Measurements from ENCODE around the gene SFXN3. TPM values are rescaled to one million over a fixed set of nuclear protein-coding genes. Genes with fewer than 3 reads are reported as not detected.
A peak's percentile ranks its signal among the peaks of the same experiment; 100 is the strongest.

The SFXN3 gene
- total and polyA plus RNA-seq, 2 donors from 2014 or later: 23.3 to 51.6 TPM

- no peak overlapping the region for H3K9ac ChIP-seq (ENCODE audit: low read length in 3 of 3)
- no peaks in the 10 kb centered on the region for H3K27me3 ChIP-seq (ENCODE audit: control insufficient read depth, insufficient read depth, low read length)
- H3K4me3 ChIP-seq (ENCODE audit: low read length in 3 of 3): no peak overlapping the region
- peaks cover 0 to 27% (median 19%) of the 10 kb centered on the region in 3 donors for H3K36me3 ChIP-seq (ENCODE audit: control insufficient read depth in 2 of 3, insufficient read depth in 3 of 3, low read length in 3 of 3)
- no peaks in the 10 kb centered on the region for H3K9me3 ChIP-seq (ENCODE audit: control insufficient read depth in 2 of 3, insufficient read depth in 1 of 3, low read length in 3 of 3)
- DNase-seq: peak in 1 of 5 donors; percentile 42
- peaks cover 9 to 17% (median 12%) of the 10 kb centered on the region in 3 donors for H3K4me1 ChIP-seq (ENCODE audit: control insufficient read depth in 2 of 3, insufficient read depth in 2 of 3, low read depth in 1 of 3, low read length in 3 of 3)
- TF ChIP-seq, protein P1, sequence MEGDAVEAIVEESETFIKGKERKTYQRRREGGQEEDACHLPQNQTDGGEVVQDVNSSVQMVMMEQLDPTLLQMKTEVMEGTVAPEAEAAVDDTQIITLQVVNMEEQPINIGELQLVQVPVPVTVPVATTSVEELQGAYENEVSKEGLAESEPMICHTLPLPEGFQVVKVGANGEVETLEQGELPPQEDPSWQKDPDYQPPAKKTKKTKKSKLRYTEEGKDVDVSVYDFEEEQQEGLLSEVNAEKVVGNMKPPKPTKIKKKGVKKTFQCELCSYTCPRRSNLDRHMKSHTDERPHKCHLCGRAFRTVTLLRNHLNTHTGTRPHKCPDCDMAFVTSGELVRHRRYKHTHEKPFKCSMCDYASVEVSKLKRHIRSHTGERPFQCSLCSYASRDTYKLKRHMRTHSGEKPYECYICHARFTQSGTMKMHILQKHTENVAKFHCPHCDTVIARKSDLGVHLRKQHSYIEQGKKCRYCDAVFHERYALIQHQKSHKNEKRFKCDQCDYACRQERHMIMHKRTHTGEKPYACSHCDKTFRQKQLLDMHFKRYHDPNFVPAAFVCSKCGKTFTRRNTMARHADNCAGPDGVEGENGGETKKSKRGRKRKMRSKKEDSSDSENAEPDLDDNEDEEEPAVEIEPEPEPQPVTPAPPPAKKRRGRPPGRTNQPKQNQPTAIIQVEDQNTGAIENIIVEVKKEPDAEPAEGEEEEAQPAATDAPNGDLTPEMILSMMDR (IDR thresholded peaks at IDR 0.05; ENCODE audit: borderline replicate concordance, extremely low read depth, insufficient read depth): no peak
- intact Hi-C loops (cut with DNase I): no loop called here
- FAIRE-seq: no peak
- no peak overlapping the region for H3K27ac ChIP-seq (ENCODE audit: low read depth in 2 of 2, low read length in 2 of 2)
Measured at GRCh38 chr10:101038484-101038883, 7.5 kb downstream of the SFXN3 start.

- H3K4me1 ChIP-seq (ENCODE audit: control insufficient read depth in 2 of 3, insufficient read depth in 2 of 3, low read depth in 1 of 3, low read length in 3 of 3): peaks cover 9 to 13% (median 11%) of the 10 kb centered on the region in 3 donors
- peaks cover 0 to 27% (median 19%) of the 10 kb centered on the region in 3 donors for H3K36me3 ChIP-seq (ENCODE audit: control insufficient read depth in 2 of 3, insufficient read depth in 3 of 3, low read length in 3 of 3)
- H3K27ac ChIP-seq (ENCODE audit: low read depth in 2 of 2, low read length in 2 of 2): no peak overlapping the region
- intact Hi-C loops (cut with DNase I): no loop called here
- peak in 1 of 5 donors; percentile 7 for DNase-seq
- no peaks in the 10 kb centered on the region for H3K9me3 ChIP-seq (ENCODE audit: control insufficient read depth in 2 of 3, insufficient read depth in 1 of 3, low read length in 3 of 3)
- H3K9ac ChIP-seq (ENCODE audit: low read length in 3 of 3): no peak overlapping the region
- no peaks in the 10 kb centered on the region for H3K27me3 ChIP-seq (ENCODE audit: control insufficient read depth, insufficient read depth, low read length)
- H3K4me3 ChIP-seq (ENCODE audit: low read length in 3 of 3): no peak overlapping the region
- TF ChIP-seq, protein P1 (IDR thresholded peaks at IDR 0.05; ENCODE audit: borderline replicate concordance, extremely low read depth, insufficient read depth): no peak
- FAIRE-seq: no peak
Measured at GRCh38 chr10:101040061-101040460, 9.0 kb downstream of the SFXN3 start.

DNA sequence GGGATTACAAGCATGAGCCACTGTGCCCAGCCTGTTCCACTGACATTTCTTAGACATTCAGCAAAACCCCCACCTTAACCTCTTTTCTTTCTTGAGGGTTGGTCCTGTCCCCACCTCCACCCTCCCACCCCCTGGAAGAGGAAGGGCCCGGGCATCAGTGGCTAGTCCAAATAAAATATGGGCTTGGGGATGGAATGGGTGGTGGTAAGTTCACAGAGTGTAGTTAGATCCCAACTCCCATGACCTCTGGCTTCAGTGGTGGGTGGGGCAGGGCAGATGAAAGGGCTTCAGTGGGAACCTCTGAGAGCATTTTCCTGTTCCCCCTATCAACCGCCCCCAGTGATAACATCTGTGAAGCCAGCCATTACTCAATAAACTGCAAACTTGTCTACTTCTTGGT is 9.8 kb downstream of the SFXN3 start:
- Histone ChIP-seq H3K27ac (ENCODE audit: low read depth in 2 of 2, low read length in 2 of 2) (no peak overlapping the region), H3K9ac (ENCODE audit: low read length in 3 of 3) (no peak overlapping the region), H3K4me3 (ENCODE audit: low read length in 3 of 3) (no peak overlapping the region), H3K4me1 (ENCODE audit: control insufficient read depth in 2 of 3, insufficient read depth in 2 of 3, low read depth in 1 of 3, low read length in 3 of 3) (peaks cover 9 to 13% (median 11%) of the 10 kb centered on the region in 3 donors), H3K36me3 (ENCODE audit: control insufficient read depth in 2 of 3, insufficient read depth in 3 of 3, low read length in 3 of 3) (peaks cover 0 to 20% (median 14%) of the 10 kb centered on the region in 3 donors), H3K27me3 (ENCODE audit: control insufficient read depth, insufficient read depth, low read length) (no peaks in the 10 kb centered on the region), H3K9me3 (ENCODE audit: control insufficient read depth in 2 of 3, insufficient read depth in 1 of 3, low read length in 3 of 3) (no peaks in the 10 kb centered on the region)
- intact Hi-C loops (cut with DNase I): no loop called here
- DNase-seq (peak in 1 of 5 donors; percentile 39), FAIRE-seq (no peak)
- TF ChIP-seq, protein P1 (IDR thresholded peaks at IDR 0.05; ENCODE audit: borderline replicate concordance, extremely low read depth, insufficient read depth): no peak

Measured in kidney (tissue), 14 donors.